ENCODE results near the gene OR4X1.
"Not testable (repeated sequence)": the region's sequence is repeated elsewhere in the genome, so short reads cannot be mapped to it uniquely, and the experiment has no call there.

The OR4X1 gene, protein sequence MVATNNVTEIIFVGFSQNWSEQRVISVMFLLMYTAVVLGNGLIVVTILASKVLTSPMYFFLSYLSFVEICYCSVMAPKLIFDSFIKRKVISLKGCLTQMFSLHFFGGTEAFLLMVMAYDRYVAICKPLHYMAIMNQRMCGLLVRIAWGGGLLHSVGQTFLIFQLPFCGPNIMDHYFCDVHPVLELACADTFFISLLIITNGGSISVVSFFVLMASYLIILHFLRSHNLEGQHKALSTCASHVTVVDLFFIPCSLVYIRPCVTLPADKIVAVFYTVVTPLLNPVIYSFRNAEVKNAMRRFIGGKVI

DNA sequence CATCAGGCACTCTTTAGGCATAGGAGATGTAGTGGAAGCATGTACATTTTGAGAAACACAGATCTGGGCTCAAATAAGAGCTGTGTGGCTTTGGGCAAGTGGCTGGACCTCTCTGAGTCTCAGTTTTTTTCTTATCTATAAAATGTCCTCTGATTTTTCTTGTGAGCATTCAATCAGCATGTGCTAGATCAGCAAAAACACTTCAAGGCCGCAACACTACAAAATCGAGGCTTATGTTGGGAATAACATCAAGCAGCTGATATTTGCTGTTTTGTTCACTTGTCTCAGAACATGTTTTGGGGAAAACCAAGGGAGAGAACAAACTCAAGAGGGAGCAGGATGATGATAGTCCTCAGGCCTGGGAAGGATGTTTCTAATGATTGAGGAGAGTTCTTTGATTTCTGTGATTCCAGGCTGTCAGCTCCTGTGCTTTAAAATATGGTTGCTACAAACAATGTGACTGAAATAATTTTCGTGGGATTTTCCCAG lies at the start of gene OR4X1:
TSS of gene OR4X1 (plus strand) at position 439 of the 489 bp plus-strand sequence. CDS start at position 439, 0 bp downstream.
- in situ Hi-C loops (cut with HindIII; ENCODE audit: low sequenced_read_pairs) = no loop called here

DNA sequence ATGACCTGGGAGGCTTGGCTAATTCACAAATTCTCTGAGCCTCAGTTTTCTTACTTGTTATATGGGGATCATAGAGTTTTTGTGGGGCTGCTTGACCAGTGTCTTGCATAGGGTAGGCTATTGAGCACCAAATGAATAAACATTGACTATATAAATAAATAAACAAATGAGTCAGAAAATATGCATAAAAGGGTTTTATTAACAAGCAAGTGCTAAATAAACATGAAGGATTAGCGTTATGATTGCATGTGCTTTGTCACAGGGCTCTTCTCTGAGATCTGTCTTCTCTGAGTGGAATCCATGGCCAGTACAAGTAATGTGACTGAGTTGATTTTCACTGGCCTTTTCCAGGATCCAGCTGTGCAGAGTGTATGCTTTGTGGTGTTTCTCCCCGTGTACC lies 47.2 kb upstream of the OR4X1 start, which contains the start of gene OR4B1:
TSS of gene OR4B1 (plus strand) at position 301 of the 400 bp plus-strand sequence. CDS start at position 301, 0 bp downstream.
- in situ Hi-C loops (cut with HindIII; ENCODE audit: low sequenced_read_pairs) = no loop called here

DNA sequence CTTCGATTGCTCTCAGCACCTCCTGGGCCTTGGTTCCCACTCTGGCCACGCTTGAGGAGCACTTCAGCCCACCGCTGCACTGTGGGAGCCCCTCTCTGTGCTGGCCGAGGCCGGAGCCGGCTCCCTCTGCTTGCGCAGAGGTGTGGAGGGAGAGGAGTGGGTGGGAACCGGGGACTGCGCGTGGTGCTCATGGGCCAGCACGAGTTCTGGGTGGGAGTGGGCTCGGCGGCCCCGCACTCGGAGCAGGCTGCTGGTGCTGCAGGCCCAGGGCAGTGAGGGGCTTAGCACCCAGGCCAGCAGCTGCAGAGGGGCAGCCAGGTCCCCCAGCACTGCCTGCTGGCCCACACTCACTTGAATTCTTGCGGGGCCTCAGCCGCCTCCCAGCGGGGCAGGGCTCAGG lies 34.9 kb upstream of the OR4X1 start:
- in situ Hi-C loops (cut with HindIII; ENCODE audit: low sequenced_read_pairs) = no loop called here

DNA sequence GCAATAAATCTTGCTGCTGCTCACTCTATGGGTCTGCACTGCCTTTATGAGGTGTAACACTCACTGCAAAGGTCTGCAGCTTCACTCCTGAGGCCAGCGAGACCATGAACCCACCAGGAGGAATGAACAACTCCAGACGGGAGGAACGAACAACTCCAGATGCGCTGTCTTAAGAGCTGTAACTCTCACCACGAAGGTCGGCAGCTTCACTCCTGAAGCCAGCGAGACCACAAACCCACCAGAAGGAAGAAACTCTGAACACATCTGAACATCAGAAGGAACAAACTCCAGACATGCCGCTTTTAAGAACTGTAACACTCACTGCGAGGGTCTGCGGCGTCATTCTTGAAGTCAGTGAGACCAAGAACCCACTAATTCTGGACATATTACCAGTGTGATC lies 33.6 kb upstream of the OR4X1 start:
- in situ Hi-C loops (cut with HindIII; ENCODE audit: low sequenced_read_pairs) = not testable (repeated sequence)

DNA sequence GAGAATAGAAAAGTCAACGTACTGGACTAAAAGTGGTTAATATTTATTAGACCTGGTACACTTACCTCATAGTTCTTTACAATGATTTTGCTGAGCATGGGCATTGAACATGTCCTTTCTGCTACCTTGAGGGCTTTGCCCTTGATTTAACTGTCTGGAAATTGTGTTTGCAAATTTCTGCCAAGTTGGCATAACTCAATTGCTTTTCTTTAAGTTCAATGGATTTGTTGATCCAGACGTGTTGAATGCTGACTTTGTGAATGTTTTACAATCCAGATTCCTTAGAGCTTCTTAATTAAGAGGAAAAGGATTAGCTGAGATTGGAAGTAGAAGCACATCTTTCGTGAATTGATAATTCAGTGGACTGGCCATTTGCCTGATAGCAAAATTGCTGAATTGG lies 25.9 kb upstream of the OR4X1 start:
- in situ Hi-C loops (cut with HindIII; ENCODE audit: low sequenced_read_pairs) = no loop called here

DNA sequence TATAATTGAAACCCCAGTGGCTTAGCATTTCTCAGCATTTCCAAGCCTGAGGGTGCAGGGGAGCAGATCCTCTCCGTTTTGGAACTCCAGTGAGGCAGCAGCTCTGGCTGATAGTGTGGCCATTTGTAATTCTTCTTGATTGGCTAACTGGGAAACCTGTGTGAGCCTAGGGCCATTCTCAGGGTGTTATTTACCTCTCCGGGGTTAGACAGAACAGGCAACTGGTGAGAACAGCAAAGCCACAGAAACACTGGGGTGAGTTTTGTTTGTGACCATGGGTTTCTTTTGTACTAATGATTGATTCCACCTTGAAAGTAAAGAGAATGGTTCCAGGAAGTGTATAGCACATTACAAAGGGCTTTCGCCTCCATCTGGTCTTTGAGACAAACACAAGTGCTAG lies 21.2 kb upstream of the OR4X1 start:
- in situ Hi-C loops (cut with HindIII; ENCODE audit: low sequenced_read_pairs) = no loop called here

DNA sequence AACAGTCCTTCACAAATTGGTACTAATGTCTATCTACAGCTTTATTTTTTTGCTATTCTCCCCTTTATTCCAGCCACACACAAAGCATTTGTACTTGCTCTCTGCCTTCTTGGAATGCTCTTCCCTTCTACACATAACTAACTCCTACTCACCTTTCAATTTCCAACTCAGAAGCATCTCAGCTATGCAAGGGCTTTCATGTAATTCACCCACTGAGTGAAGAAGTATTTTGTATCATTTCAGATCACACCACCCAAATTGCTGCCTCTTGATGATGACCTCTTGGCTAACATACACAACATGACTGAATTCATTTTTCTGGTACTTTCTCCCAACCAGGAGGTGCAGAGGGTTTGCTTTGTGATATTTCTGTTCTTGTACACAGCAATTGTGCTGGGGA lies 18.9 kb upstream of the OR4X1 start, which contains the start of gene OR4X2:
TSS of gene OR4X2 (plus strand) at position 301 of the 400 bp plus-strand sequence. CDS start at position 301, 0 bp downstream.
- in situ Hi-C loops (cut with HindIII; ENCODE audit: low sequenced_read_pairs) = no loop called here

DNA sequence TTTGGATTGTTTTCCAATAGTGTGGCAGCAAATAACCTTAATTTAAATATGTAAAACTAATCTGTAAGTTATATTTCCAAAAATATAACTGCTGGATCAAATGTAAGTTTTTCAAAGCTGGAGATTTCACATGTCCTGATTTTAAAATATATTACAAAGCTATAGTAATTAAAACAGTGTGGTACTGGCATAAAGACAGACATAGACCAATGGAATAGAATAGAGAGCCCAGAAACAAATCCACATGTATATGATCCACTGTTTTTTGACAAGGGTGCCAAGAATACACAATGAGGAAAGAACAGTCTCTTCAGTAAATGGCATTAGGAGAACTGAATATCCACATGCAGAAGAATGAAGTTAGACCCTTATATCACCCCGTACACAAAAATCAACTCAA lies 14.8 kb upstream of the OR4X1 start:
- in situ Hi-C loops (cut with HindIII; ENCODE audit: low sequenced_read_pairs) = no loop called here

DNA sequence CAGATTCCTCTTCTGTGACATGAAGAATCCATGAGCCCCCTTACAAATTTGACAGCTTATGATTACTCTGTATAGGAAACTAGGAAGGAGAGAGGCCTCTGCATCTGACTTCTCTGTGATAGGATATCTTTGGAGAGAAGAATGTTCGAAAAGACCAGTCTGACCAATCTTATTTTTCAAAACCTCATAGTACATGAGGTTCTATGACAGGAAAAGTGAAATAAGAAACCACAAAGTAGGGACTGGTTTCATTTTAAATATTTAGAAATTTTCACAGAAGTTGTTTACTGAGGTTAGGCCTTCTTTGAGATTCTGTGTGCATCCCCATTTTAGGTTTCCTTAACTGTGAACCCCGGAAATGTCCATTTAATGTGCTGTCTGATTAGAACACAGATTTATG lies 2.1 kb upstream of the OR4X1 start:
- in situ Hi-C loops (cut with HindIII; ENCODE audit: low sequenced_read_pairs) = no loop called here

DNA sequence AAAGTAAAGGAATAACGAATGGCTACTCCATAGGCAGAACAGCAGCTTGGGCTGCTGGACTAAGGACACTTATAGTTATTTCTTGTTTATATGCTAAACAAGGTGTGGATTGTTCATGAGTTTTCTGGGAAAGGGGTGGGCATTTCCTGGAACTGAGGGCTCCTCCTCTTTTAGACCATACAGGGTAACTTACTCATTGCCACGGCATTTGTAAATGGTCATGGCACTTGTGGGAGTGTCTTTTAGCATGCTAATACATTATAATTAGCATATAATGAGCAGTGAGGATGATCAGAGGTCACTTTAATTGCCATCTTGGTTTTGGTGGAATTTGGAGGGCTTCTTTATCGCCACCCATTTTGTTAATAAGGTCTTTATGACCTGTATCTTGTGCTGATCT lies 7.0 kb downstream of the OR4X1 start:
- in situ Hi-C loops (cut with HindIII; ENCODE audit: low sequenced_read_pairs) = no loop called here

DNA sequence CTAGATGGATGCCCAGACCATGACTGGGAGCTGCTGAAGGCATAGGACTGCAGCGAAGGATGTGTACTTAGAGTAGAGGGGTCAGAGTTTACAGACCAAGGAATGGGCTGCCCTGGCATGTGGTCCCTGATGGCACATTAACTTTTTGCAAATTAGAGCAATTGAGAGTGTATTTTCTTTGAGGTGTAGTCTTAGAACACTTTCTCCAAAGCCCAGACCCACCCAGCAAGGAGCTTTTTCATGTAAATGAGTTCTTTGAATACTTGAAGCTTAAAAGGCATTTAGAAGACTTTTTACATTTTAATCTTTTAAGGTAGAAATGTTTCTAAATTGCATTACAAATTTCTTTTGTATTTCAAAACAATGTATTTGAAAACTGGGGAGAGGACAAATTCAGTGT lies 8.9 kb downstream of the OR4X1 start:
- in situ Hi-C loops (cut with HindIII; ENCODE audit: low sequenced_read_pairs) = no loop called here

DNA sequence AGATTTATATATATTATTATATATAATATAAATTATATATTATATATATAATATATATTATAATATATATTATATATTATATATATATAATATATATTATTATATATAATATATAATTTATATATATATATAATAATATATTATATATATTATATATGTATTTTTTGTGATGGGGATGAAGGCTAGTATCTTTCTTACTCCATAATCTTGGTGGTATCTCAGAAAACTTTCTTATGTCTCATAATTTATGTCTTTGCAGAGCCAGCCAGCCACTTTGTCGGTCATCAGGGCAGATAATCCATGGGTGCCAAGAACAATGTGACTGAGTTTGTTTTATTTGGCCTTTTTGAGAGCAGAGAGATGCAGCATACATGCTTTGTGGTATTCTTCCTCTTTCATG lies 42.3 kb downstream of the OR4X1 start, which contains the start of gene OR4S1:
TSS of gene OR4S1 (plus strand) at position 301 of the 400 bp plus-strand sequence. CDS start at position 301, 0 bp downstream.
- in situ Hi-C loops (cut with HindIII; ENCODE audit: low sequenced_read_pairs) = no loop called here

DNA sequence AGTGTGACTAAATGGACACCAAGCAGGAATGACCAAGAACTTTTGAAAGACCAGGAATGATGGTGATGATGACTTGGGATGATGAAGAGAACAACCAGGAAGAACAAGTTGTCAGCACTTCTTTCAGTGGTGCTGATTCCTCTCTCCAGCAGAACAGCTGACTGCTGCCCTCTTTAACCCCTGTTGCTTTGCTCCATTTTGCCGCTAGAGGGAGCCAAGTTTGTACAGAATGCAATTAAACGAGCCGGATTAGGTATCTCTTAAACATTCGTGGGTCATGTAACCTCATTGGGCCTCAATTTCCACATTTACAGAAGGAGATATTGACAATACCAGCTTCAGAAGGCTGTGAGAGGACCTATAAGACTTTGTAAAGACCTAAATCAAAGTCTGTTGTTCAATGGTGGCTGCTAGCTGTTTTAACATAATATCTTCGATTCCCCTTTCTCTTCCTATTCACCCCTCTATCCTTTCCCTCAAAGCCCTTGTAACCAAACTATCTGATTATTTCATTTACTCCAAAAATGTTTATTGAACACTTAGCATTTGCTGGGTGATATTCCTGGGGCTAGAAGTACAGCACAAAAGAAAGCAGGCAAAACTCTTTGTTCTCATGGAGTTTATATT lies 44.2 kb downstream of the OR4X1 start:
- in situ Hi-C loops (cut with HindIII; ENCODE audit: low sequenced_read_pairs) = no loop called here

DNA sequence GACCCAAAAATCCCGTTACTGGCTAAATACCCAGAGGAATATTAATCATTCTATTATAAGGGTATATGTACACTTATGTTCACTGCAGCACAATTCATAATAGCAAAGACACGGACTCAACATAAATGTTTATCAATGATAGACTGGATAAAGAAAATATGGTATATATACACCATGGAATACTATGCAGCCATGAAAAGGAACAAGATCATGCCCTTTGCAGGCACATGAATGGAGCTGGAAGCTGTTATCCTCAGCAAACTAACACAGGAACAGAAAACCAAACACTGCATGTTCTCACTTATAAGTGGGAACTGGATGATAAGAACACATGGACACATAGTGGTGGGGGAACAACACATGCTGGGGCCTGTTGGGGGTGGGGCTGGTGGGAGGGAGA lies 49.9 kb downstream of the OR4X1 start:
- in situ Hi-C loops (cut with HindIII; ENCODE audit: low sequenced_read_pairs) = not testable (repeated sequence)
